HG03565 (cell line): ENCODE measurements around the gene BRD4.
"Not testable (repeated sequence)": the region's sequence is repeated elsewhere in the genome, so short reads cannot be mapped to it uniquely, and the experiment has no call there.

Source experiments
- ATAC-seq: cut with Tn5 transposase; IDR thresholded peaks from one replicate; pipeline ENCODE4 v1.9.1; 2021; ENCODE audit warnings: mild to moderate bottlenecking, moderate library complexity; ENCODE audit not compliant: unreplicated experiment

BRD4 gene

GRCh38 chr19:15363048-15363447 lies 30.7 kb upstream of the BRD4 start:
- ATAC-seq: not testable (repeated sequence)

GRCh38 chr19:15360015-15360414 lies 27.7 kb upstream of the BRD4 start:
- ATAC-seq: not testable (repeated sequence)

GRCh38 chr19:15358918-15359317 lies 26.6 kb upstream of the BRD4 start:
- ATAC-seq: no peak

- no peak for ATAC-seq
These were observed 25.6 kb upstream of the BRD4 start for GRCh38 chr19:15357906-15358305.

GRCh38 chr19:15354566-15355296 lies 22.4 kb upstream of the BRD4 start:
- ATAC-seq: no peak

GRCh38 chr19:15353908-15354307 lies 21.6 kb upstream of the BRD4 start:
- ATAC-seq: no peak

- ATAC-seq: not testable (repeated sequence)
These were observed 20.2 kb upstream of the BRD4 start for GRCh38 chr19:15352535-15352934.

- ATAC-seq: not testable (repeated sequence)
These were observed 9.0 kb upstream of the BRD4 start for GRCh38 chr19:15341328-15341727.

GRCh38 chr19:15340086-15340485 lies 7.7 kb upstream of the BRD4 start:
- no peak for ATAC-seq

- ATAC-seq: no peak
These were observed 4.9 kb upstream of the BRD4 start for GRCh38 chr19:15337202-15337601.

GRCh38 chr19:15335992-15336391 lies 3.7 kb upstream of the BRD4 start:
- not testable (repeated sequence) for ATAC-seq

GRCh38 chr19:15331419-15332310 lies 674 bp downstream of the BRD4 start:
- no peak for ATAC-seq

- ATAC-seq: no peak
These were observed 1.4 kb downstream of the BRD4 start for GRCh38 chr19:15330801-15331418.

- ATAC-seq: no peak
These were observed 4.0 kb downstream of the BRD4 start for GRCh38 chr19:15328312-15328711.

- ATAC-seq: no peak
These were observed 7.4 kb downstream of the BRD4 start for GRCh38 chr19:15324791-15325519.

- ATAC-seq: no peak
These were observed 8.7 kb downstream of the BRD4 start for GRCh38 chr19:15323496-15324235.

GRCh38 chr19:15321739-15322138 lies 10.6 kb downstream of the BRD4 start:
- ATAC-seq: no peak

- no peak for ATAC-seq
These were observed 12.2 kb downstream of the BRD4 start for GRCh38 chr19:15320116-15320515.

GRCh38 chr19:15318241-15318691 lies 14.1 kb downstream of the BRD4 start:
- ATAC-seq: no peak

- no peak for ATAC-seq
These were observed 14.8 kb downstream of the BRD4 start for GRCh38 chr19:15317392-15318071.
